NCI-H446 (cell line): Measurements from ENCODE around the gene FLNB.

Source experiments
- DNase-seq, 2 experiments: peaks; one replicate each; lab custom pipeline; 2025; lab: John Stamatoyannopoulos, UW

Gene FLNB

DNA sequence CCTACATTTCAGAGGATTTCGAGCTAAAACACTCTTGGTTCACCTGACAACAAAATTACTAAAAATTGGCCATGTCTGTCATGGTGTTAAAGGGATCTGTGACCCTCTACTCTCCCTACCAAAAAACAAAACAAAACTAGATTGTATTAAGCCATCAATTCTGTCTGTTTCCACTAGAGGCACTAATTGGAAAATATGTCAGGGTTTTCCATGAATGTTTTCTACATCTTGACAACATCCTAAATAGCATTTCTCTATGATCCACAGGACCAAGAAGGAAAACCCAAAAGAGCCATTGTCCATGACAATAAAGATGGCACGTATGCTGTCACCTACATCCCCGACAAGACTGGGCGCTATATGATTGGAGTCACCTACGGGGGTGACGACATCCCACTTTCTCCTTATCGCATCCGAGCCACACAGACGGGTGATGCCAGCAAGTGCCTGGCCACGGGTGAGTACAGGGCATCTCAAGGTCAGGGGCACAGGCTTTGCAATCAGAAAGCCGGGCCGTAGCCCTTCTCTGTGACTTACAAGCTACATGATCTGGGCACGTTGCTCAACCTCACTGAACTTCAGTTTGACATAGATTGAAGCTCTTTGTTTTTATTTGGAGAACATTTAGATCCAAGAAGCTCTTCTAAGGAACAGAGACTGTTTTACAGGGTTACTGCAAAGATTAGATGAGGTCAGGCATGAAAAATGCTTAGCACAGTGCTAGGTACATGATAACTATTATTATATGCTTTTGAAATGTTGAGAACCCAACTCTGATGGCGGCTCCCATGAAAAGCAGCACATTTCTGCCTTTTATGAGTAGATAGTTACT lies 127.7 kb downstream of the FLNB start:
- DNase-seq: no peak

DNA sequence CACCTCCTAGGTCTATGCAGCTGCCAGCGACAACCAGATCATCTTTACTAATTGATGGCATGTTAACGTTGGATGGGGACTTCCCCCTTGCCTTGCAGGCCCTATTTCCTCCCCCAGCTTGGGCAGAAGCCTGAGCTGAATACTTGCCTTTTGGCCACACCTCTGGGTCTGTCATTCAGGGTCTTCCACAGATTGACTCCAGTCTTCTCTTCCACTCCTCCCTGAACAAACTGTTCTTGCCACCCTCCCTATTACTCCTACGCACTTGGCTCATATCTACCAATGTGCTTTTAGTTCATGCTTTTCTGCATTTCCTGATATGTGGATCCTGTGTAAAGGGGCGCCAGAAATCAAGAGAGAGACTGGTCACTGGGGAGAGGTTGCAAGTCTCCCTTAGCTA lies 129.1 kb downstream of the FLNB start:
- DNase-seq: no peak

DNA sequence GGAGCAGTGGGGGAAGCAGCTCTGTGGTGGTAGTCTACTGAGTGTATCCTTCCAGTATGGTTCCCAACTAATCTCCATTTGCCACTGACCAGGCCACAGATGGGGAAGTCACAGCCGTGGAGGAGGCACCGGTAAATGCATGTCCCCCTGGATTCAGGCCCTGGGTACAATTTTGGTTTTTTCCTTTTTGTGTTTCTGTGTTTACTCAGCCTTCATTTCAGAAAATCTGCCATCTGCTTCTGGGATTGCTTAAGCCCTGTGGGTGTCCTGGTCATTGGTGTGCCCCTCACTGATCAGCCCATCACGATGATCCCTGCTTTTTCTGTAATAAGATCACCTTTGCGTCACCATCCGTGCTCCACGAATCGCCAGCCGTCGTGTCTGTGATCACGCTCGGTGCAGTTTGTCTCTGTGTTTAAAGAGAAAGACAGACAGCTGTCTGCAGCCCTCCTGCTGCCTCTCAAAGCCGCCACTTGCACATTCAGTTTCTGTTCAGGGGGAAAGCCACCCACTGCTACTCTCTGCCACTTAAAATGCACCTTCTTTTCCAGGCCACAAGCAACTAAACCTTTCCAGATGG lies 133.6 kb downstream of the FLNB start:
- no peak for DNase-seq

DNA sequence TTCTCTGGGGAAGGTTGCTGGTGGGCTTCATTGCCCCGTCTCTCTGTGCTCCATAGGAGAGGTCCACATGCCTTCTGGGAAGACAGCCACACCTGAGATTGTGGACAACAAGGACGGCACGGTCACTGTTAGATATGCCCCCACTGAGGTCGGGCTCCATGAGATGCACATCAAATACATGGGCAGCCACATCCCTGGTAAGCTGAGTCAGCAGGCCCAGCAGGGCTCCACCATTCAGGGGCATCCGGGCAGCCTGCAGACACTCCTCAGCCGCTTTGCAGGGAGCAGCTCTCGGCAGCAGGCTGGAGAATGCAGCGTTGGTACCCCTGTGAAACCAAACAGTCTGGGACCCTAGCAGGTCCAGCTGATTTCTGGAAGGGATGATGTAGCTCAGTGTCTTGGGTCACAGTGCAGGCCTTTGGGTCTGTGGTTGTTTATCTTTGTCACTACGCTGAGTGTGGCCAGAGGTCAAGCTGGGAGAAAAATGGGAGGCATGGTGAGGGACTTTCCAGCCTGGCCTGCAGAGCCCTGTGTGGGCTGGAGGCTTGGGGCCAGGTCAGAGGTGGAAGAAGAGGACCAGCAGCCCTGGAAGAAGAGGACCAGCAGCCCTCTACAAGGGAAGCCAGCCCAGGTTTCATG lies 135.3 kb downstream of the FLNB start:
- DNase-seq: no peak

DNA sequence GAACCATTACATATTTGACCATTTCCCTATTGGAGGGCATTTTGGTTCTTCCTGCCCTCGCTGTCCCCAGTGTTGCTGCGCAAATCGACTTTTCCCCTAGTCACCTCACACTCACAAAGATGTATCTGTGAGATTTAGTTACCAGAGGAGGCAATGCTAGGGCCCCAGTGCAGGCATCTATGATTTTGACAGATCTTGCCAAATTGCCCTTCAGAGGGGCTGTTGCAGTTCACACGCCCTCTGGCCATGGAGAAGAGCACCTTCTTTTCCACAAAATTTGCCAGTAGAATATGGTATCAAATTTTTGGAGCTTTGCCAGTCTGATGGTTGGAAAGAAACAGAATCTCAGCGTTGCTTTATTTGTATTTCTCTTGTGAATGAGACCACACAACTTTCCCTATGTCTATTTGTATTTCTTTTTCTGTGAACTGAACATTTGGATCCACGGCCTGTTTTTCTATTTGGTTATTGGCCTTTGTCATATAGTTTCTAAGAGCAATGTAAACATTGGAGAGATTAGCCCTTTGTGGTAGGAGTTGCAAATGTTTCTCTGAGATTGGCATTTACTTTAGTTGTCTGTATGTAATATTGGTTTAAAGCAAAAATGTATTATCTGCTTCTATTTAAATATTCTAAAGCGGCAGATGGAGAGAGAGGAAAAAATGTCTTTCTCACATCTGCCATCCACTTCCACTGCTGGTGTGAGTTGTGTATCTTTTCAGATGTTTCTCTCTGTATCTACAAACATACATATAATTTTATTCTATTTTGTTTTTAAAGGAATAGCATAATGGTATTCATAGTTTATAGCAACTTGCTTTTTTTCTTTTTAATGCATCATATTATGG lies 136.5 kb downstream of the FLNB start:
- DNase-seq: no peak

DNA sequence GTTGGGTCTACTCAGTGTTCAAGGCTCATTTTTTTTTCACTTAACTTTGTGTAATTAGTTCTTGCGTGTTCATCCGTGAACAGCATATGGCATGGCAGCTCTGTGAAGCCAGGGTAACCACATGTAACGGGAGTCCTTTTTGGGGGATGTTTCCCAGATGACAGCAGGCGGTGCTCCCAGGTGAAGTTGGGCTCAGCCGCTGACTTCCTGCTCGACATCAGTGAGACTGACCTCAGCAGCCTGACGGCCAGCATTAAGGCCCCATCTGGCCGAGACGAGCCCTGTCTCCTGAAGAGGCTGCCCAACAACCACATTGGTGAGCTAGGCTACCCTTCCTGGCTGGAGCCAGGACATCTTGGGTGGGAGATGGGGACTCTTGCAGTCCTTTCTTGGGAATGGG lies 139.8 kb downstream of the FLNB start:
- no peak for DNase-seq

DNA sequence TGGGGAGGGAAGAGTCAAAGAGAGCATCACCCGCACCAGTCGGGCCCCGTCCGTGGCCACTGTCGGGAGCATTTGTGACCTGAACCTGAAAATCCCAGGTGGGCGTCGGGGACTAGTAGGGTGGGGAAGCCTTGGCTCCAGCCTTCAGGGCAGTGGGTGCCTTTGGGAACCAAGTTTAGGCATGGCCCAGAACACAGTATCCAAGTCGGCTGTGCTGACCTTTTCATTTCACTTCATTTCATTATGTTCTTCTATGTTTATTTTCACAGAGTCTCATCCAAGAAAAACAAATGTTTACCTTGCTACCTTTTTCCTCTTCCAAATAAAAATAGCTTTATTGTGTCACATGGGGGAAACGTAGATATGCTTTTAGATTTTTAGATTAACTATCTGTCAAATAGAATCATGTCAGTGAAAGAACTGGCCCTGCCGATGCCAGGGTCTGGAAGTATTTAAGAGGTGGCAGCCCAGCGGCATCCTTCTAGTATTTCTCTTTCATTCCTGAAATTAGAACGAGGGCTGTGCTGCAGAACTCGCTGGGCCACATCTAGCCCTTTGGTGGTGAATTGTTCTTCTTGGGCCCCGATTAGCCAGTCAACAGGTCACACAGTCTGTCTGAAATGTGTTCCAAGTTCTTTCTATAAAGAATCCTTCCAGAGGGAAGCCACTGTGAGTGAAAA lies 142.0 kb downstream of the FLNB start:
- DNase-seq: no peak

DNA sequence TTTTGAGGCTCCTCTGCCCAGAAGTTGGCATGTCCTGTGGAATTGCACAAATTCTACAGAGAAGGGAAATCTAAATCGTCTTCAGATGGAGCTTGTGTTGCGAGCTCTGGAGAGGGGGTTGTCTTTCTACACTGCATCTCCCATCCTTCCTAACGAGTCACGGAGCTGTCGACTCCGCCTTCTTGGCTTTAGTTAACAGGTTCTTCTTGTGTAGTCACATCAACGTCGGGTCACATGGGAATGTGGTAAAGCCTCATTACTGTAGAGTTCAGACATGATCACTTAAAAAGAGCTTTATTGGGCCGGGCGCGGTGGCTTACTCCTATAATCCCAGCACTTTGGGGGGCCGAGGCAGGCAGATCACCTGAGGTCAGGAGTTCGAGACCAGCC lies 142.6 kb downstream of the FLNB start:
- no peak for DNase-seq

DNA sequence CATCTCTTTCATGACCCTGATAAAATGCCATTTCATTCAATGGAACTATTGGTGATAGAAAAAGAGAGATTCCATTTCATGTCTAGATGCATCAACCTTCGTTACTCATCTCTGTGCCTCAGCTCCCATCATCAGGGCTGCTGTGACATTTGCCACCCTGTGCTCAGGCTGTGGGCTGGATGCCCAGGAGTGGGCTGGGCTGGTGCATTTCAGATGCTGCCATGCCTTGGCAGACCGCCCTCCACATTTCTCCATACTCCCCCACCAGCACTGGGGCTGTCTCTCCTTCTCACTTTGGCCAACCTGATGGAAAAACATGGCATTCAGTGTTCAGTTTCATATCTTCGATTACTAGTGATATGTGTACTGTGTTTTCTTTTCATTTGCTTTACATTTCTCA lies 143.4 kb downstream of the FLNB start:
- peak in 1 of 2 experiments; percentile 15 for DNase-seq

DNA sequence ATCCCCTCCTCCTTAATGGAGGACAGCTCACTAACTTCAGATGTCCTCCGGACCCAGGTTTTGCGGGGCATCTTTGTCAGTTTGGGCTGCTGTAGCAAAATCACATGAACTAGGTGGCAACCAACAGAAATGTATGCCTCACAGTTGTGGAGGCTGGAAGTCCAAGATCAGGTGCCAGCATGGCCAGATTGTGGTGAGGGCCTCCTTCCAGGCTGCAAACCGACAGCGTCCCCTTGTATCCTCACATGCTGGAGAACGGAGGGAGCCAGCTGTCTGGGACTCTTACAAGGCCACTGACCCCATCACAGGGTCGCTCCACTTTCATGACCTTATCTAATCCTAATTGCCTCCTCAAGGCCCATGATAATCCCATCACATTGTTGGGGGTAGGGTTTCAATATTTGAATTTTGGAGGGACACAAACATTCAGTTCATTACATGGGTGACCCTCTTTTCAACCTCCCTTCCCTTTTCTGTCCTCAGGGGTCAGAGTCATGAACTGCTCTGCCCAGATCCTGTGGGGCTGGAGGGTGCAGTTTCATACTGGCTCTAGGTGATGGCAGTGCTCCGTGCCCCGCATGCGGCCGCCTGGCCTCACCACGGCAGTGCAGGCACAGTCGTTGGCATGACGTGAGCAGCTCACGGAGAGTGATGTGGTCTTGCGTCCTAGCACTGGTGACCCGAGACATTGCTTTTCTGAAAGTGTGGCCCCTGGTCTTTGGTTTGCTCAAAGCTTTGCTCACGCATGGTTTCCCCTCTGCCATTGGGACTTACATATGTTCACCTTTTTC lies 144.2 kb downstream of the FLNB start:
- DNase-seq: no peak

DNA sequence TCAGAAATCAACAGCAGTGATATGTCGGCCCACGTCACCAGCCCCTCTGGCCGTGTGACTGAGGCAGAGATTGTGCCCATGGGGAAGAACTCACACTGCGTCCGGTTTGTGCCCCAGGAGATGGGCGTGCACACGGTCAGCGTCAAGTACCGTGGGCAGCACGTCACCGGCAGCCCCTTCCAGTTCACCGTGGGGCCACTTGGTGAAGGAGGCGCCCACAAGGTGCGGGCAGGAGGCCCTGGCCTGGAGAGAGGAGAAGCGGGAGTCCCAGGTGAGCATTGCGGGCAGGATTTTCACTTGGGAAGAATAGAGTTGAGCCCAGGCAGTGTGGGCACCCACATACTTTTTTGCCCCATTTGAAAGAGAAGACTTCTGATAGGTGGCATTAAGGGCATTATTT lies 145.1 kb downstream of the FLNB start:
- no peak for DNase-seq

DNA sequence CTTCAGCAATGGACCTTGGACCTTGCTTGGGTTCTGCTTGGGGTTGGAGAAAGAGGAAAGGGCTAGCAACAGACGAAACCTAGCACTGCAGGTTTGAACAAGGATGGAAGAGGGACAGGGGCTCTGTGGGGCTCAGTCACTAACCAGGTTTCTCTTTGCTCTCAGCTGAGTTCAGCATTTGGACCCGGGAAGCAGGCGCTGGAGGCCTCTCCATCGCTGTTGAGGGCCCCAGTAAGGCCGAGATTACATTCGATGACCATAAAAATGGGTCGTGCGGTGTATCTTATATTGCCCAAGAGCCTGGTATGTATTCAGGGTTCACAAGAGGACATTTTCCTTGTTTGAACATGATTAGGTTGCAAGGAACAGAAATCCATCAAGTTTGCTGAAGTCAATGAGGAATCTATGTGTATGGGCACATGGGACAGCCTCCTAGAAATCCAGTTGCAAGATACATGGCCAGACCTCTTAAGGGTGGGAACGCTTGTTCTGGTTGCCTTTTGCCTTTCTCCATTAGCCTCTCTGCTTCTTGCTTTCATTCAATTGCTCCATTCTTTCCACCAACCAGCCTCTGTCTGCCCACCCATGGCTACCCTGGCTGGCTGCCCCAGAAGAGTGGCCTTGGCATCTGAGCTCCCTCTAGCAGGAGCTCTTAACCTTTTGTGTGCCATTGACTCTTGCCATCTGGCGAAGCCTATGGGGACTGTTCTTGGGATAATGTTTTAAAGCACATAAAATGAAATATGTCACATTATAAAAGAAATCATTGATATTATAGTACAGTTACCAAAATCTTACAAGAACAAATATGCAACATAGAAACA lies 146.6 kb downstream of the FLNB start:
- DNase-seq: peak in 1 of 2 experiments; percentile 8

DNA sequence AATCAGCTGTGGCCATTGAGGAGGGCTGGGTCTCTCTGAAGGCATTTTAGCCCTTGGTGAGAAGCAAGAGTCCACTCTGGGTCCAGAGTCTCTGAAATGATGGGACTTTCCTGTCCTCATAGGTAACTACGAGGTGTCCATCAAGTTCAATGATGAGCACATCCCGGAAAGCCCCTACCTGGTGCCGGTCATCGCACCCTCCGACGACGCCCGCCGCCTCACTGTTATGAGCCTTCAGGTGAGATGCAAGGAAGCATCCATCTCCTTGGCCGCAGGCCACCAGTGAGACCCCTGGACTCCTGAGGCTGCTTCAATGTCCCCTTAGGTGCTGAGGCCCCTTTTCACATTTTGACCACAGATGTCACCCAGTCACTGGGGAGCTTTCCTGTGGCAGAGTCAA lies 147.6 kb downstream of the FLNB start:
- no peak for DNase-seq

DNA sequence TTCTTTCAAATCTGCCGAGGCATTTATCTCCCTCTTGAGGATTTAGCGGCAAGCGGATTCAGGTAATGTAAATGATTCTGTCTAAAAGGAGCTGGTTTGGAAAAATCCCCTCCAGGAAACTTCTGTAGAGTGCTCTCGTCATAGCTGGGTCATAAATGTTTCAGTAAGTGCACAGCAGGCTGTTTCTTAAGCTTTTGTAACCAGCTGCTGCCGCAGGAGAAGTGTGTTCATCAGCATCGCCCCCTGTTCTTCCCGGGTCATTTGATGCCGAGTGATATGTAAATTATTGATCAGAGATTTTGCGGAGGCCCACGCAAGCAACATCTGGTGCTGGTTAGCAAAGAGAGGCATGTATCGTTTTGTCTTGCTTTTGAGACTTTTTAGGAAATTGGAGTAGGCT lies 149.5 kb downstream of the FLNB start:
- no peak for DNase-seq

DNA sequence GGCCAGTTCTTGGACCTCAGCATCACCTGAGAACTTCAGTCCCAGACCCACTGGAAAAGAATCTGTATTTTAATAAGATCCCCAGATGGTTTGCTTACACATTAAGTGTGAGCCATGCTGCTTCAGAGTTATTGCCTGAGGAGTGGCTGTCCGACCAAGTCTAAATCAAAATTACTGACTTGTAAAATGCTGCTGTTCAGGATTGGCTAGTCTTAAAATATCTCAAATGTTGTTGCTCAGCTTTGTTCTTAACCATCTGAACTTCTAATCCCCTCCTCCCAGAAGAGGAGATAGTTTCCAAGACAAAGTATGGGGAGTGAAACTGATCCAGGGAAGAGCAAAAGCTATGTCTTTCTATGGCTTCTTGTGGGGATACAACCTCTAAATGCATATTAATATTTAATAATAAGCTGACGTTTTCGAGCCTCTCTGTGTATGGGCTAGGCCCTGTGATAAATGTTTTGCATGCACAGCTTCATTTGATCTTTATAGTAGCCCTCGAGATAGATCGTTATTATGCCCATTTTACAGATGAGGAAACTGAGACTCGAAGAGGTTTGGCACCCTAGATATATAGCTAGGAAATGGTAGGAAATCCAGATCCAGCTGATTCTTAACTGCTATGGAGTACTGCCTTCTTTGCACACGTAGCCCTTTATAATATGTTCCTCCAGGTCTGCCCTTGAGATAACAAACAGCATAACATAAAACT lies 150.4 kb downstream of the FLNB start:
- DNase-seq: no peak

DNA sequence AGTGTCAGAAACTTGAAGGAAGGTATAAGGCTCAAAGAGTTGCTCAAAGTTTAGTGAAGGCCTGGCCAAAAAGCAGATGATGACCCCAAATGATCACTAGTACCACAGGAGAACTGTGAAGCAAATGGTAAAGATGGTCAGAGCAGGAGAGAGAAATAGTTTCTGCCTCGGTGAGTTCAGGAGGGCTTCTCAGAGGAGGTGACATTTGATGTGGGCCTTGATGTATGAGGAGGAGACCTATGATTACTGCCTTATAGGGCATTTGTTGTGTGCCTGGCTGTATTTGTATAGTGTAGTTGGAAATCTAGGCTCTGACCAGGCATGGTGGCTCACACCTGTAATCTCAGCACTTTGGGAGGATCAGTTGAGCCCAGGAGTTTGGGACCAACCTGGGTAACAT lies 152.2 kb downstream of the FLNB start:
- no peak for DNase-seq

DNA sequence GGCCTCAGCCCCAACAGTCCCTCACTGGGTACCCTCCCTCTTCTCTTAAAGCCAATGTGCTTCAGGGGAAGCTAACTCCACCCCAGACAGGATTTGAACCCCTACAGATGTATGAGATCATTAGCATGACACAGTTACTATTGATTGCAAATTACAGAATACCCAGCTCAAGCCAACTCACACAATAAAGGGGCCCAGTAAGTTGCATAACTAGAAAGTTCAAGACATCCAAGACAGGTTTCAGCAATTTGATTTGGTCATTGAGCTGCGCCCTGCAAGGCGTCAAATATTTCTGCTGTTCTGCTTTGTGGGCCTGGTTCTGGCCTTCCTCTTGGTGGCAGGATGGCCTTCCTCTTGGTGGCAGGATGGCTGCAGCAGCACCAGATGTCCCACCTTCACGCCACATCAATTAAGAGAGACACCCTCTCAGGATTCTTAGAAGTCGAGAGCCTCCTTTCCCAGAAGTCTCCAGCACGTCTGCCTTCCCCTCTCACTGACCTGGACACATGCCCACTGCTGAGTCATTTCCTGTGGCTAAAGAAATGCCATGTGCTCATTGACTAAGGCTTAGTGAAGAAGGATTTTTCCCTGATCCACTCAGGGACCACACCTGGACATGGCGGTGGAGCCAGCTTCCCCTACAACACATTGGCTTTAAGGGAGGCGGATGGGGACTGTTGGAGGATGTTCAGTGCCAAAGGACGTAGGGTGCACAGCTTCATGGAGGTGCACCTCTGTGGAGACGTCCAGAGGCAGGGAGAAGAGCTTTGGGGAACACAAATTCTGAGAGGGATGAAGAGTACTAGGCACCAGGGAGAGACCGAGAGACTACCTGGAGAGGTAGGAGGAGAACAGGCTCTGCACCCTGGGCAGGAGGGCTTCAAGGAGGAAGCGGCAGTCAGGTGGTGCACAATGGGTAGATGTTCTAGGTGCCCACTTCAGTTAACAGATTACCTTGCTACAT lies 153.5 kb downstream of the FLNB start:
- no peak for DNase-seq

DNA sequence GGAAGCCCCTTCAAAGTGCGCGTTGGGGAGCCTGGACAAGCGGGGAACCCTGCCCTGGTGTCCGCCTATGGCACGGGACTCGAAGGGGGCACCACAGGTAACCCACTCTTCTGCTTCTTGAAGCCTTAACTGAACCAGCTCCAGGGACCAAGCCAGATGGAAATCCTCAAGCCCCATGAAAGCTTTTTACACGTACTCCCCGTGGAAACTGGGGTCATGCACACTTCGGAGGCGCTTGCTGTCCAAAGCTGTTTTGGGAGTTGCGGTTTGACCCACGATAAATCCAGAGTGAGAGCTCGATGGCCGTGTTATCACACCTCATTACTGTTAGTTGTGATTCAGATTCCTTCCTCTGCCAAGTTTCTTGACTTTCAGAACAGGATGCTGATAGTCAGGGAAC lies 155.0 kb downstream of the FLNB start:
- no peak for DNase-seq
